HG03064 (cell line): ENCODE measurements around the gene MMRN2.
"Not testable (repeated sequence)": the region's sequence is repeated elsewhere in the genome, so short reads cannot be mapped to it uniquely, and the experiment has no call there.

ENCODE experiments used
- ATAC-seq: cut with Tn5 transposase; IDR thresholded peaks from one replicate; pipeline ENCODE4 v1.9.1; 2021; ENCODE audit warnings: low read depth; ENCODE audit not compliant: unreplicated experiment

The MMRN2 gene

DNA sequence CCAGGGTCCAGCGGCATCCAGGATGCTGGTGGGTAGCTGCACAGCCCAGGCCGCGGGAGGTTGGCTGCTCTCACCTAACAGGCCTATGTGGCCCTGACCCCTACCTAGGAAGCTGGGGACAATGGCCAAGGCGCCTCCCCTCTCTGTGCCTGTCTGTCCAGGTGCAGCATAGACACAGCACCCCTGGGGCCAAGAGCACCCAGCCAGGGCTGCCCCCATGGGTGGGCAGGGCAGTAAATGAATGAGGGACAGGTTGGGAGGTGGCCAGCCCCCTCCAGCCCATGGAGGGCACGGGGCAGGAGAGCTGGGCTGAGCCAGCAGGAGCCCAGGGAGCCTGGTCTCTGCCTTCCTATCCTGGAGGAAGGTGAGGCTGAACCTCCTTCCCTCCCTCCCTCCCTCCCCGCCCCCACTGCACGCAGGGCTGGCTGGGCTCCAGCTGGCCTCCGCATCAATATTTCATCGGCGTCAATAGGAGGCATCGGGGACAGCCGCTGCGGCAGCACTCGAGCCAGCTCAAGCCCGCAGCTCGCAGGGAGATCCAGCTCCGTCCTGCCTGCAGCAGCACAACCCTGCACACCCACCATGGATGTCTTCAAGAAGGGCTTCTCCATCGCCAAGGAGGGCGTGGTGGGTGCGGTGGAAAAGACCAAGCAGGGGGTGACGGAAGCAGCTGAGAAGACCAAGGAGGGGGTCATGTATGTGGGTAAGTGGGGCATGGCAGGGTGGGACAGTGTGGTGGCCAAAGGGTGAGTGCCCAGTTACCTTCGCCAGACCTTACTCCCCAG lies 893 bp upstream of the MMRN2 start, which contains the start of gene SNCG:
TSS of gene SNCG (plus strand) at position 484 of the 785 bp plus-strand sequence. CDS start at position 583, 99 bp downstream.
- no peak for ATAC-seq

DNA sequence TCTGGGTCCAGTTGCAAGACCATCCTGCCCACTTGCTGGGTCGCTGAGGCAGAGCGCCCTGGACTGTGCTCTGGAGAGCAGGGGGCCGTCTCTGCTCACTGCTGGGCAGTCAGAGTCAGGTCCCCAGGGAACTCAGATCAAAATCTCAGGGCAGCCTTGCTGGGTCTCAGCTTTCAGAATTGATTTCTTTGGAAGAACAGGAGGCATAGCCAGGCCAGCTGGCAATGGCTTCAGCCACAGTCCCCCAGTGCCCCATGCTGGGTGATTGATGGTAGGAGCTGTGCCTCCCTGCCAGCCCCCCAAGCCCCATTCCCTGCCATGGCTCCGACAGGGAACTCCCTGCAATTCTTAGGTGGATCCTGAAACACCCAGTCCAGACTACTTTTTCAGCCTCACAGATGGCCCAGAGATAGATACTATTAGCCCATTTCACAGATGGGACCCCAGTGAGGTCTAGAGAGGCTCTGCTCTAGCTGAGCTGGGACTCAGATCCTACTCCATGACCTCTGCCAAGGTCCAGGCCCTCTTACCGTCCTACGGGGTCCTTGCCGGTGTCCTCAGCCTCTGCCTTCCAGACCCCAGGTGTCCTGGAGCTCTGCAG lies 467 bp downstream of the MMRN2 start:
- ATAC-seq = no peak

GRCh38 chr10:86956195-86956847 lies 1.1 kb downstream of the MMRN2 start:
- ATAC-seq = no peak

DNA sequence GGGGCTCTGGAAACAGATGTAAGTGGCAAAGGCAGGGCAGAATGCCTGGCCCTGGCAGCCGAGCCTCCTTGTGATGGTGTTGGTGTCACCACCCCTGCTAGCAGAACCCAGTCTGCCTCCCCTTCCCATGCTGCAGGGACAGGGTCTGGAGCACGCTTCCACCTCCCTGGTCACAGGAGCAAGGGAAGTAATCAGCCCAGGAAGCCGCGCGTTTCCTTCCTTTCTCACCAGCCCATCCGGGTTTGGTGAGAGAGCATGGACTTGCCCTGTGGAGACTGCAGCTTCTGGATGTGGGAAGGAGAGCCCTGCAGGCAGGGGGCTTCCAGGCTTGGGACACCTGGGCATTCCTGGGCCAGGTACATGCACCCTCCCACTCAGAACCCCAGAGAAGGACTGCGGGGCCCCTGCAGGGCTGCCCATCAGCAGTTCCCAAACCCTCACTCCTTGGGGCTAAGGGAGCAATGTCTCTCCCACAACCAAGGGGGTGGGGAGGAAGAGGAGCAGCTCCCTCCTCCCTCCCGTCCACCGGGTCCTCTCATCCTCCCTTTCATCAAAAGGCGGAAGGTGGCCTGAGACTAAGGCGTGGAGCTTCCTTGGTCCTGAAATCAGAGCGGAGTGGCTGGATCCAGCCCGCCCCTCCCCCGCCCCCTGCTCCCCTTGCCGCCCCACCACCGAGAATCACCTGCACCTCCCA lies 1.8 kb downstream of the MMRN2 start:
- ATAC-seq = no peak

GRCh38 chr10:86954681-86955500 lies 2.5 kb downstream of the MMRN2 start:
- ATAC-seq = no peak

- ATAC-seq = no peak
Observed at GRCh38 chr10:86953747-86954680, 3.4 kb downstream of the MMRN2 start.

DNA sequence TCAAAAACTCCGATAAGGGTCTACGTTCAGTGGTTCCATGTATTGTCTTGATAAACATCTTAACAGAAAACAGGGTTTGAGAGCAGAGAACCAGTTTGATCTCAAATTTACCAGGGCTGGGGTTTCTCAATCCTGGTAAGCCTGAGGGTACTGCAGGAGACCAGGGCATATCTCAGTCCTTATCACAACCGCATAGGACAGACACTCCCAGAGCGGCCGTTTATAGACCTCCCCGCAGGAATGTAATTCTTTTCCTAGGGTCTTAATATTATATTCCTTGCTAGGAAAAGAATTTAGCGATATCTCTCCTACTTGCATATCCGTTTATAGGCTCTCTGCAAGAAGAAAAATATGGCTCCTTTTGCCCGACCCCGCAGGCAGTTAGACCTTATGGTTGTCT lies 4.7 kb downstream of the MMRN2 start:
- not testable (repeated sequence) for ATAC-seq

DNA sequence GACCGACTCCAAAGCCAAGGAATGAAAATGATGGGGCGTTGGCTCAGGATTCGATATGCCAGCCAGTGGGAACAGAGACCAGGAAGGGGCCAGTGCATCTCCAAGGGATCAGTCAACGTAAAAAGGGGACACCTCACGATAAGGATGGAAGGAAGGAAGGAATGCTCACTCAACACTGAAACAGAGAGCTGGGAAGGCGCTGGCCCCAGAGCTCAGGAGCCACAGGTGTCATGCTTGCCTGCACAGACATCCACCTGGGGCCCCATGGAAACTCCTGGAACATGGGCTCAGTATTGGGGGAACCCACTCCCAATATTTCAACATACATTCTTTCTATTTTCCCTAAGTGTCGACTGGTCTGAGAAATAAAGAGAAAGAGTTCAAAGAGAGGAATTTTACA lies 5.3 kb downstream of the MMRN2 start:
- ATAC-seq = no peak

DNA sequence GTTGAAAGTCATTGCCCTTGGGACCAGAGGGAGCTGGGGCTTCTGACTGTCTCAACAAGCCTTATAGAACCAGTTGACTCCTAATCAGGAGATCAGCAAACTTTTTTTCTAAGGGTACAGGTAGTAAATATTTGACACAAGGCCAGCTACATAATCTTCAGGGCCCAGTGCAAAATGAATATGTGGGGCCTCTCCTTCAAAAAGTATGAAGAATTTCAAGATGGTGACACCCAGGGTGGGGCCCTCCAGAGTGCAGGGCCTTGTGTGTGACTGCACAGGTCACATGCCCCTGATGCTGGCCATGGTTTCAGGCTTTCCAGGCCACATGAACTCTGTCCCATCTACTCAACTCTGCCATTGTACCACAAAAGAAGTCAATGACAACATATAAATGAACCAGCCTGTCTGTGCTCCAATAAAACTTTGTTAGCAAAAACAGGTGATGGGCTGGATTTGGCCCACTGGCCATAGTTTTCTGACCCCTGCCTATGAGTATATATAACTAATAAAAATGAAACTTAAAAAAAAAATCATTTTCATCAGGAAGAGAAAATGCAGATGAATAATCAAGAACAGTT lies 6.1 kb downstream of the MMRN2 start:
- no peak for ATAC-seq

DNA sequence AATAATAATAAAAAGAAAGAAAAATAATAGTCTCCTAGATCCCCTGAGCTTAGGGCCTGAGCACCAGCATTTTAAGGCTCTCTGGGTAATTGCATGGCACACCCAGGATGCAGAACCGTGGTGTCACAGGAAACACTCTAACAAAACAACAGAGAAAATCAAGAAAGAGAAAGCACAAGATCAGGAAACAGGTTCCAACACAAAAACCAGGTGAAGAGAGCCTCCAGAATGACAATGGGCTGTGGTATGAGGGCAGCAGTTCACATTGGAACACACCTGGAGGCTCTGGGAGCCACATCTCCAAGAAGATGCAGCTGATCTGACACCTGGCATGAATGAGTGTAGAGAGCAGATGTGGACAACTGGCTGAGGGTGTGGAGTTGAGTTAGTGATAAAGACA lies 7.1 kb downstream of the MMRN2 start:
- ATAC-seq = no peak

- ATAC-seq = not testable (repeated sequence)
Observed at GRCh38 chr10:86947806-86948205, 9.6 kb downstream of the MMRN2 start.

GRCh38 chr10:86946213-86947155 lies 10.9 kb downstream of the MMRN2 start:
- ATAC-seq = no peak

DNA sequence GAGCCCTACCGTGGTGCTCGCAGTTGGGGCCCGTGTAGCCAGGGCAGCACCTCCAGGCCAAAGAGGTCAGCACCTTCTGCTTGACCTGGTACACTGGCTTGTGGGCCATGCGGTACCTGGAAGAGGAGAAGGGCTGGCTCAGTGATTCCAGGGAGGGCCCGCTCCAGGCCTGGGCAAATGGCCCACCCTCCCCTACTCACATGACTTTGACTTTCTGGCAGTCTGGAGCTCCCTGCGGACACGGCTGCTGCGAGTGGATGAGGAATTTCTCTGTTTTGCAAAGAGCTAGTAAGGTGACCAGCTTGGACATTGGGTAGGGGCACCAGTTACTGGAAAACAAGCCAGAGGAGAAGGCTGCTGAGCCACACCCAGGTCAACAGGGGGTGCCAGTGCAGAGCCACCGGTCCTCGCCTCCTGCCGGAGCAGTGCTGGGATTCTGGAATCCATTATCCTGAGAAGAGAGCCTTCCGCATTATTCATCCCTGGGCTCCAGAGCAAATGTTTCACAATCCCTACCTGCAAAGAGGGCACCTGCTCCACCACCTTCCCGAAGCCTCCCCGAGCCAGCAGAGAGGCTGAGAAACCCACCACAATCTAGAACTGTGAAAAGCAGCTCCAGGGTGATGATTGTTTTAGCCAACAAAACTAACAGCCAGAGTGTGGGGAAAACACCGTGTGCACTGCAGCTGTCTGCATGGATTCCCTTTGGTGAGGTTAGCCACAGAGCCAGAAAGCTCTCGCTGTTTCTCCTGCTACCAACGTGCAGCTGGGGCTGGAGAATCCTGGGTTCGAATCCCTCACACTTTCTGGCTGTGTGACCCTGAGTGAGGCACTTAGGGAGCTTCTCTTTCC lies 11.8 kb downstream of the MMRN2 start:
- no peak for ATAC-seq

GRCh38 chr10:86944907-86945306 lies 12.5 kb downstream of the MMRN2 start:
- no peak for ATAC-seq

- ATAC-seq = no peak
Observed at GRCh38 chr10:86944471-86944870, 12.9 kb downstream of the MMRN2 start.

DNA sequence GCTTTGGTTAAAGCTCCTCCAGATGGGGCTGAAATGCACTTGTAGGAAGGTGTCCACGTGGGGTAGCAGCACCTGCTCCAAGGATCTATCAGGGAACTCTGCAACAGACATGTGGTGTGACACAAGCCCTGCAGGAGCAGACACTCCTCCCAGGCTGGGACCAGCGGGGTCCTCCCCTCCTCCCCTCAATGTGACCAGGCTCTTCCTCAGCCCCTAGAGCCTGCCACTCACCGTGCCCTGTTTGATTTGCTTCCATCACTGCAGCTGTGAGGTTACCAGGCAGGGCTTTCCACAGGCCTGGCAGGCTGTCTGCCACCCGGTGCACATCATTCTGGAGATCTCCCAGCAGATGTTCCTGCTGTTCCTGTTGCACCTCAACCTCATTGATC lies 13.4 kb downstream of the MMRN2 start:
- ATAC-seq = no peak
